Trophoblast cell (in vitro differentiated cells and primary cell): Measurements from ENCODE around the gene PLB1.

ENCODE experiments used
- DNase-seq, 2 donors: peaks; one replicate each; pipeline ENCODE4 v3.0.0-alpha.2; 2016
- H2AFZ ChIP-seq: 2 replicates; pipeline ENCODE4 v1.6.1; 2013; ENCODE audit warnings: low read length, moderate library complexity, mild to moderate bottlenecking; ENCODE audit not compliant: insufficient read depth, poor library complexity
- H2AK5ac ChIP-seq: 2 replicates; pipeline ENCODE4 v1.6.1; 2013; ENCODE audit warnings: mild to moderate bottlenecking, low read length
- H2BK120ac ChIP-seq: 2 replicates; pipeline ENCODE4 v1.6.1; 2013; ENCODE audit warnings: low read length, mild to moderate bottlenecking, moderate library complexity; ENCODE audit not compliant: insufficient read depth, poor library complexity
- H2BK12ac ChIP-seq: 2 replicates; pipeline ENCODE4 v1.6.1; 2013; ENCODE audit warnings: mild to moderate bottlenecking, low read length, moderate library complexity
- H2BK5ac ChIP-seq: 2 replicates; pipeline ENCODE4 v1.6.1; 2013; ENCODE audit warnings: low read length, low read depth, moderate library complexity, mild to moderate bottlenecking; ENCODE audit not compliant: poor library complexity
- H3K14ac ChIP-seq: 2 replicates; pipeline ENCODE4 v1.6.1; 2013; ENCODE audit warnings: mild to moderate bottlenecking, low read length
- H3K18ac ChIP-seq: 2 replicates; pipeline ENCODE4 v1.6.1; 2013; ENCODE audit warnings: mild to moderate bottlenecking, low read length
- H3K23ac ChIP-seq: 2 replicates; pipeline ENCODE4 v1.6.1; 2013; ENCODE audit warnings: low read length
- H3K27ac ChIP-seq: 2 replicates; pipeline ENCODE4 v1.5.1; 2013; ENCODE audit warnings: low read depth, mild to moderate bottlenecking, inconsistent platforms, low read length, moderate library complexity
- H3K27me3 ChIP-seq: 2 replicates; pipeline ENCODE4 v1.6.1; 2013; ENCODE audit warnings: inconsistent platforms, mild to moderate bottlenecking, low read length, moderate library complexity; ENCODE audit not compliant: insufficient read depth
- H3K36me3 ChIP-seq, 2 experiments: 1 replicate in 1 of 2; 2 replicates in 1 of 2; pipeline ENCODE4 v1.6.1; 2013; ENCODE audit warnings: low read length in 2 of 2, mild to moderate bottlenecking in 2 of 2, moderate library complexity in 1 of 2; ENCODE audit not compliant: insufficient read depth in 2 of 2, control insufficient read depth in 1 of 2
- H3K4ac ChIP-seq: 2 replicates; pipeline ENCODE4 v1.6.1; 2013; ENCODE audit warnings: low read depth, mild to moderate bottlenecking, low read length, moderate library complexity
- H3K4me1 ChIP-seq, 2 experiments: 1 replicate in 1 of 2; 2 replicates in 1 of 2; pipeline ENCODE4 v1.6.1; 2013; ENCODE audit warnings: low read length in 2 of 2, mild to moderate bottlenecking in 2 of 2, moderate library complexity in 1 of 2; ENCODE audit not compliant: insufficient read depth in 2 of 2, control insufficient read depth in 1 of 2
- H3K4me2 ChIP-seq: 2 replicates; pipeline ENCODE4 v1.6.1; 2013; ENCODE audit warnings: inconsistent platforms, mild to moderate bottlenecking, low read length, moderate library complexity
- H3K4me3 ChIP-seq: 2 replicates; pipeline ENCODE4 v1.5.1; 2013; ENCODE audit warnings: mild to moderate bottlenecking, low read depth, low read length, inconsistent platforms
- H3K79me1 ChIP-seq: one replicate; pipeline ENCODE4 v1.6.1; 2013; ENCODE audit warnings: low read length
- H3K79me2 ChIP-seq: 2 replicates; pipeline ENCODE4 v1.6.1; 2013; ENCODE audit warnings: low read length, mild to moderate bottlenecking; ENCODE audit not compliant: control insufficient read depth, insufficient read depth, poor library complexity
- H3K9ac ChIP-seq: 2 replicates; pipeline ENCODE4 v1.6.1; 2013; ENCODE audit warnings: mild to moderate bottlenecking, low read length
- H3K9me3 ChIP-seq: 2 replicates; pipeline ENCODE4 v1.6.1; 2013; ENCODE audit warnings: low read depth, mild to moderate bottlenecking, control low read depth, inconsistent platforms, low read length; ENCODE audit not compliant: insufficient read depth
- H4K12ac ChIP-seq: 2 replicates; pipeline ENCODE4 v1.6.1; 2013; ENCODE audit warnings: low read depth, mild to moderate bottlenecking, low read length, moderate library complexity
- H4K8ac ChIP-seq: 2 replicates; pipeline ENCODE4 v1.6.1; 2013; ENCODE audit warnings: low read depth, mild to moderate bottlenecking, low read length, moderate library complexity
- H4K91ac ChIP-seq: one replicate; pipeline ENCODE4 v1.6.1; 2013; ENCODE audit warnings: low read depth, mild to moderate bottlenecking, low read length, moderate library complexity
- WGBS: extraction: QIAGEN DNeasy Blood & Tissue Kit; methylation state at CpG from one replicate; pipeline ENCODE4 v1.1.7; 2013; ENCODE audit warnings: missing lambda C conversion rate; ENCODE audit not compliant: insufficient read length, insufficient coverage; ENCODE audit errors: extremely low coverage; 5-methylcytosine and 5-hydroxymethylcytosine counted together

Gene PLB1

DNA sequence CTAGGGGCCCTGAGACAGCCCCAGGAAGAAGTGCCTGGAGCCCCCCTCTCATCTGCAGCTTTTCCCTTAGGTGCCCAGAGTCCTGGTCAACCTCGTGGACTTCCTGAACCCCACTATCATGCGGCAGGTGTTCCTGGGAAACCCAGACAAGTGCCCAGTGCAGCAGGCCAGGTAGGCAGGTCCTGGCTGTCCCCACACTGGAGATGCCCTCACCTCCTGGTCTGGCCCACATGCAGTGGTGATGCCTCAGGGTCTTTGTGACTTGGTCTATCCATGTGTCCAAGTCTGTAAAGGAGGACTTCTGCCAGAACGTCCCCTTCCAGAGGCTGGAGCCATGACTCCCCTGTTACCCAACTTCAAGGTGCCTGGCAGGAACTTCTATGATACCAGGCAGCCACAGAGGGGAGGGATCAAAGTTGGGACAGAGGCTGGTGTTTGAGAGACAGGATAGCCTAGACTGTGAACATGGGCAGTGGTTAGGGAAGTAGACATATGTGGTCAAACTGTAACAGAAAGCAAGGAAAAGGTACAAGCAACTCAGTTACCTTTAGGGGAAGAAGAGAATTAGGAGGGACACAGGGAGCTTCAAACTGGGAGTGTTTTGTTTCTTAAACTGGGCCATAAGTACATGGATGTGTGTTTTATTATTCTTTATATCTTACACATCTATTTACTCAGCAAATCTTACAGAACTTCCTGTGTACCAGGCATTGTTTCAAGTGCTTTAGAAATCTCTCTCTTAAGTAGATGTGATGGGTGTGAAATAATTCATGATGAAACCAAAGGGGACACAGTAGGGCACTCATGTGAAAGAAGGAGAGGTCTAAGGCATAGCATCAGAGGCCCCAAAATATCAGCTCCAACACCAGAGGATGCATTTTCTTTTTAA is 107.1 kb downstream of the PLB1 start:
- Histone ChIP-seq H3K79me1 (peaks cover 38% of the 10 kb centered on the region), H3K14ac (no peak overlapping the region), H4K12ac (no peak overlapping the region), H3K4me2 (no peak overlapping the region), H3K9ac (no peak overlapping the region), H4K91ac (peak overlapping the region; percentile 92), H3K36me3 (no peaks in the 10 kb centered on the region), H3K18ac (no peak overlapping the region), H2AK5ac (peak overlapping the region; percentile 31), H3K4me3 (no peak overlapping the region), H3K9me3 (peaks cover 3% of the 10 kb centered on the region), H2AFZ (no peak overlapping the region), H2BK12ac (peak overlapping the region; percentile 0), H3K27ac (no peak overlapping the region), H3K4ac (no peak overlapping the region), H2BK120ac (peak overlapping the region; percentile 1), H2BK5ac (no peak overlapping the region), H4K8ac (no peak overlapping the region), H3K23ac (no peak overlapping the region), H3K27me3 (no peaks in the 10 kb centered on the region), H3K4me1 (peaks cover 24 to 28% of the 10 kb centered on the region in 2 experiments), H3K79me2 (peaks cover 7% of the 10 kb centered on the region)
- no peak for DNase-seq
- no CpG with 5 or more reads among the region's 3 CpGs for WGBS

DNA sequence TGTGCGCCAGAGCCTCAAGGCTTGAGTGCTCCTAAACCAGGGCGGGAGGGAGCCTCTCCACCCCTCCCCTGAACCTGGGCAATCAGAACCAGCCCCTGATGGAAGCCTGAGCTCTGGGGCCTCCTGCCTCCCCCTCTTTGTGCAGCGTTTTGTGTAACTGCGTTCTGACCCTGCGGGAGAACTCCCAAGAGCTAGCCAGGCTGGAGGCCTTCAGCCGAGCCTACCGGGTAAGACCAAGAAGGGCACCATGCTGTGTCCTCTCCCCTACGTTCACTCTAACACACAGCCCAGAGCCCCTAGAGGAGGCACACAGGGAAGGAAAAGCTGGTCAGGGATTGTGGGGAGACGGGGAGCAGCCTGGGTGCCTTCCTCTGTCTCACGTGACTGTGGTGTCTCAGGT is 108.0 kb downstream of the PLB1 start:
- no peaks in the 10 kb centered on the region for H3K27me3 ChIP-seq
- H4K12ac ChIP-seq: no peak overlapping the region
- WGBS: no CpG with 5 or more reads among the region's 10 CpGs
- H3K79me1 ChIP-seq: peaks cover 39% of the 10 kb centered on the region
- no peak overlapping the region for H3K4me2 ChIP-seq
- peak overlapping the region; percentile 92 for H4K91ac ChIP-seq
- H3K4me3 ChIP-seq: no peak overlapping the region
- H3K27ac ChIP-seq: no peak overlapping the region
- no peaks in the 10 kb centered on the region for H3K36me3 ChIP-seq
- H3K79me2 ChIP-seq: peaks cover 8% of the 10 kb centered on the region
- H4K8ac ChIP-seq: peak overlapping the region; percentile 25
- H3K18ac ChIP-seq: peak overlapping the region; percentile 66
- peak overlapping the region; percentile 14 for H3K4ac ChIP-seq
- no peak overlapping the region for H2AFZ ChIP-seq
- H3K9ac ChIP-seq: no peak overlapping the region
- H3K4me1 ChIP-seq: peaks cover 27 to 31% of the 10 kb centered on the region in 2 experiments
- peak overlapping the region; percentile 55 for H2AK5ac ChIP-seq
- DNase-seq: no peak
- H3K23ac ChIP-seq: no peak overlapping the region
- H2BK120ac ChIP-seq: peak overlapping the region; percentile 87
- peak overlapping the region; percentile 93 for H2BK12ac ChIP-seq
- H3K14ac ChIP-seq: peak overlapping the region; percentile 28
- H2BK5ac ChIP-seq: peak overlapping the region; percentile 37
- peaks cover 3% of the 10 kb centered on the region for H3K9me3 ChIP-seq

GRCh38 chr2:28604284-28604843 is 108.5 kb downstream of the PLB1 start:
- Histone ChIP-seq H2BK5ac (peak overlapping the region; percentile 37), H3K4me2 (no peak overlapping the region), H4K8ac (peak overlapping the region; percentile 25), H4K12ac (no peak overlapping the region), H3K18ac (peak overlapping the region; percentile 66), H2BK120ac (peak overlapping the region; percentile 87), H3K23ac (no peak overlapping the region), H2AFZ (no peak overlapping the region), H3K36me3 (no peaks in the 10 kb centered on the region), H3K27me3 (no peaks in the 10 kb centered on the region), H3K9ac (no peak overlapping the region), H4K91ac (peak overlapping the region; percentile 92), H3K14ac (peak overlapping the region; percentile 28), H2BK12ac (peak overlapping the region; percentile 93), H3K4me1 (peaks cover 27 to 31% of the 10 kb centered on the region in 2 experiments), H2AK5ac (peak overlapping the region; percentile 55), H3K79me2 (peaks cover 8% of the 10 kb centered on the region), H3K4me3 (no peak overlapping the region), H3K79me1 (peaks cover 39% of the 10 kb centered on the region), H3K27ac (no peak overlapping the region), H3K9me3 (peaks cover under 1% of the 10 kb centered on the region), H3K4ac (no peak overlapping the region)
- peak; percentile 26 to 65 for DNase-seq
- WGBS: no CpG with 5 or more reads among the region's 9 CpGs

GRCh38 chr2:28606986-28607441 is 111.2 kb downstream of the PLB1 start:
- Histone ChIP-seq H3K18ac (peak overlapping the region; percentile 47), H4K8ac (peak overlapping the region; percentile 40), H3K4me1 (peaks cover 41 to 47% of the 10 kb centered on the region in 2 experiments), H3K9ac (peak overlapping the region; percentile 41), H2BK12ac (peak overlapping the region; percentile 70), H3K79me2 (peaks cover 8% of the 10 kb centered on the region), H3K27me3 (no peaks in the 10 kb centered on the region), H2BK5ac (peak overlapping the region; percentile 73), H3K27ac (peak overlapping the region; percentile 89), H4K12ac (no peak overlapping the region), H3K4me2 (no peak overlapping the region), H2AFZ (no peak overlapping the region), H3K23ac (no peak overlapping the region), H3K4me3 (no peak overlapping the region), H4K91ac (peak overlapping the region; percentile 96), H3K79me1 (peaks cover 50% of the 10 kb centered on the region), H3K14ac (peak overlapping the region; percentile 22), H3K4ac (peak overlapping the region; percentile 0), H3K36me3 (no peaks in the 10 kb centered on the region), H2BK120ac (peak overlapping the region; percentile 25), H3K9me3 (no peaks in the 10 kb centered on the region), H2AK5ac (peak overlapping the region; percentile 16)
- DNase-seq: no peak
- WGBS: no CpG with 5 or more reads among the region's 5 CpGs
